Gastrocnemius medialis (tissue), 4 donors: ENCODE measurements around the gene PPP3CA.

Experiments used
- POLR2A ChIP-seq, 2 donors: fragments of 450-650 bp; IDR thresholded peaks; one replicate each; pipeline ENCODE4 v1.6.1; 2017; ENCODE audit warnings: antibody characterized with exemption in 2 of 2, mild to moderate bottlenecking in 2 of 2, moderate library complexity in 2 of 2
- TF ChIP-seq, protein P1 (sequence below), 5 experiments: fragments of 450-650 bp in 3 of 5; fragments of 200-600 bp in 2 of 5; sonication (generic) in 2 of 5; IDR thresholded peaks in 4 of 5; conservative IDR thresholded peaks in 1 of 5; 1 replicate in 4 of 5; 2 replicates in 1 of 5; pipeline ENCODE4 v1.5.1; 2016 to 2019; ENCODE audit warnings: antibody characterized with exemption in 5 of 5, mild to moderate bottlenecking in 3 of 5, moderate library complexity in 3 of 5

GRCh38 chr4:101237773-101238172, 109.6 kb downstream of the PPP3CA start:
- TF ChIP-seq, protein P1, sequence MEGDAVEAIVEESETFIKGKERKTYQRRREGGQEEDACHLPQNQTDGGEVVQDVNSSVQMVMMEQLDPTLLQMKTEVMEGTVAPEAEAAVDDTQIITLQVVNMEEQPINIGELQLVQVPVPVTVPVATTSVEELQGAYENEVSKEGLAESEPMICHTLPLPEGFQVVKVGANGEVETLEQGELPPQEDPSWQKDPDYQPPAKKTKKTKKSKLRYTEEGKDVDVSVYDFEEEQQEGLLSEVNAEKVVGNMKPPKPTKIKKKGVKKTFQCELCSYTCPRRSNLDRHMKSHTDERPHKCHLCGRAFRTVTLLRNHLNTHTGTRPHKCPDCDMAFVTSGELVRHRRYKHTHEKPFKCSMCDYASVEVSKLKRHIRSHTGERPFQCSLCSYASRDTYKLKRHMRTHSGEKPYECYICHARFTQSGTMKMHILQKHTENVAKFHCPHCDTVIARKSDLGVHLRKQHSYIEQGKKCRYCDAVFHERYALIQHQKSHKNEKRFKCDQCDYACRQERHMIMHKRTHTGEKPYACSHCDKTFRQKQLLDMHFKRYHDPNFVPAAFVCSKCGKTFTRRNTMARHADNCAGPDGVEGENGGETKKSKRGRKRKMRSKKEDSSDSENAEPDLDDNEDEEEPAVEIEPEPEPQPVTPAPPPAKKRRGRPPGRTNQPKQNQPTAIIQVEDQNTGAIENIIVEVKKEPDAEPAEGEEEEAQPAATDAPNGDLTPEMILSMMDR (IDR thresholded peaks at IDR 0.05 in 4 of 5, conservative IDR thresholded peaks at IDR 0.05 in 1 of 5): no peak
- TF ChIP-seq POLR2A (IDR thresholded peaks at IDR 0.05): no peak
